ENCODE data around the gene CIITA.

DNA sequence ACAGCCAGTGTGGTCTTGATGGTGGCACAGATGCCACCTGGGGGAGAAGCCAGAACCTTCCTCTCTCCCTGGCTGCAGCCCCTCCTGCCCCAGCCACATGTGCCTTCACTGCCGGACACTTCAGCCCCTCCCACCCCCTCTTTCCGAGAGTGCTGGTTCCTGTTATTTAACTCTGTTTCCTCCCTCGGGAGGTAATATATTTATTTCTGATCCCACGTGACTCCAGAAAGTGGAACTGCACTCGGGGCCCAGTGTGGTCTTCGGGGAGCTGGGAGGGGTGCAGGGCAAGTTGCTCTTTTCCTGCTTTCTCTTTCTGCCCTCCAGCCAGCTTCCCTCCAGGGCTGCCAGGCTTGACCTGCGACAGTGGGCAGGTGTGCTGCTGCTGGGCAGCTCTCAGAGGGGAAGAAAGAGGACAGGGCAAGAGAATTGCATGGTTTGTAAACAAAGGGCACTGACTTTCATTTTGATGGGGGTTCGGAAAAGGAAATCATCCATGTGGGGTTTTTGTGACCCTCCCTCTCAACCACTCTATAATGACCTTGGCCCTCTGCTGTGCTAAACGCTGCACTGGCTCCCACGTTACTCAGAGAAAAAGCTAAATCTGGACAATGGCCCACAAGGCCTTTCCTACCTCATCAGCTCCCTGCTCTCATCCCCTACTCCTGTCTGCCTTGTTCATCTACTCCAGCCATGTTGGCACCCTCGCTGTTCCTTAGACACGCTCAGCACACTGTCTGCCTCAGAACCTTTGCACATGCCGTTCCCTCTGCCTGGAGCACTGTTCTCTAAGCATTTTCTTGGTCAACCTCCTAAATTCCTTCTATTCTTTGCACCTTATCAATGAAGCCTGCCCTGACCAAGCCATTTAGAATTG lies 8.2 kb upstream of the CIITA start:
- TF ChIP-seq, protein P1, sequence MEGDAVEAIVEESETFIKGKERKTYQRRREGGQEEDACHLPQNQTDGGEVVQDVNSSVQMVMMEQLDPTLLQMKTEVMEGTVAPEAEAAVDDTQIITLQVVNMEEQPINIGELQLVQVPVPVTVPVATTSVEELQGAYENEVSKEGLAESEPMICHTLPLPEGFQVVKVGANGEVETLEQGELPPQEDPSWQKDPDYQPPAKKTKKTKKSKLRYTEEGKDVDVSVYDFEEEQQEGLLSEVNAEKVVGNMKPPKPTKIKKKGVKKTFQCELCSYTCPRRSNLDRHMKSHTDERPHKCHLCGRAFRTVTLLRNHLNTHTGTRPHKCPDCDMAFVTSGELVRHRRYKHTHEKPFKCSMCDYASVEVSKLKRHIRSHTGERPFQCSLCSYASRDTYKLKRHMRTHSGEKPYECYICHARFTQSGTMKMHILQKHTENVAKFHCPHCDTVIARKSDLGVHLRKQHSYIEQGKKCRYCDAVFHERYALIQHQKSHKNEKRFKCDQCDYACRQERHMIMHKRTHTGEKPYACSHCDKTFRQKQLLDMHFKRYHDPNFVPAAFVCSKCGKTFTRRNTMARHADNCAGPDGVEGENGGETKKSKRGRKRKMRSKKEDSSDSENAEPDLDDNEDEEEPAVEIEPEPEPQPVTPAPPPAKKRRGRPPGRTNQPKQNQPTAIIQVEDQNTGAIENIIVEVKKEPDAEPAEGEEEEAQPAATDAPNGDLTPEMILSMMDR (optimal IDR thresholded peaks at IDR 0.05 in 1 of 3, IDR thresholded peaks at IDR 0.05 in 1 of 3, conservative IDR thresholded peaks at IDR 0.05 in 1 of 3; ENCODE audit: extremely low read depth in 1 of 3, insufficient read depth in 2 of 3, low read length in 3 of 3) = no peak
- TF ChIP-seq EZH2 (IDR thresholded peaks at IDR 0.05; ENCODE audit: low read length) = no peak

All from keratinocyte (primary cell).